Measurements from ENCODE around the gene MAST2. TPM values are rescaled to one million over a fixed set of nuclear protein-coding genes. Genes with fewer than 3 reads are reported as not detected.
"Not testable (repeated sequence)": the region's sequence is repeated elsewhere in the genome, so short reads cannot be mapped to it uniquely, and the experiment has no call there.

MAST2 gene
- total RNA-seq, 2 experiments from 2014 or later: 20.9 to 23.7 TPM

- Mint-ChIP-seq H3K27me3 (no peaks in the 10 kb centered on the region), H3K36me3 (peaks cover 2% of the 10 kb centered on the region), H3K4me1 (no peaks in the 10 kb centered on the region), H3K9me3 (no peaks in the 10 kb centered on the region), H3K27ac (no peak overlapping the region), H3K4me3 (no peak overlapping the region)
- POLR2A ChIA-PET: interaction anchor here (0.6 kb wide), 1 partner anchor 164 kb away, joined by 3 read pairs; no protein-coding TSS in a partner anchor
- ATAC-seq (ENCODE audit: low read depth) (no peak), DNase-seq (no peak)
Observed at GRCh38 chr1:46034601-46035516, 231.4 kb downstream of the MAST2 start.

GRCh38 chr1:46036894-46037839 is 233.8 kb downstream of the MAST2 start:
- DNase-seq (peak; percentile 89), ATAC-seq (ENCODE audit: low read depth) (peak; percentile 75)
- Mint-ChIP-seq H3K27me3 (no peaks in the 10 kb centered on the region), H3K9me3 (no peaks in the 10 kb centered on the region), H3K27ac (no peak overlapping the region), H3K36me3 (no peaks in the 10 kb centered on the region), H3K4me3 (no peak overlapping the region), H3K4me1 (peaks cover 1% of the 10 kb centered on the region)
- POLR2A ChIA-PET: no interaction called here

GRCh38 chr1:46039571-46040052 is 236.2 kb downstream of the MAST2 start:
- ATAC-seq (ENCODE audit: low read depth) (no peak), DNase-seq (no peak)
- Mint-ChIP-seq H3K36me3 (no peaks in the 10 kb centered on the region), H3K9me3 (no peaks in the 10 kb centered on the region), H3K27ac (no peak overlapping the region), H3K4me3 (no peak overlapping the region), H3K4me1 (peaks cover 10% of the 10 kb centered on the region), H3K27me3 (no peaks in the 10 kb centered on the region)
- POLR2A ChIA-PET: no interaction called here

GRCh38 chr1:46041551-46041950 is 238.1 kb downstream of the MAST2 start:
- DNase-seq (no peak), ATAC-seq (ENCODE audit: low read depth) (no peak)
- no peaks in the 10 kb centered on the region for H3K36me3 Mint-ChIP-seq
- H3K4me3 Mint-ChIP-seq: no peak overlapping the region
- peaks cover 10% of the 10 kb centered on the region for H3K4me1 Mint-ChIP-seq
- POLR2A ChIA-PET: no interaction called here
- H3K27ac Mint-ChIP-seq: no peak overlapping the region
- H3K27me3 Mint-ChIP-seq: no peaks in the 10 kb centered on the region
- H3K9me3 Mint-ChIP-seq: no peaks in the 10 kb centered on the region

GRCh38 chr1:46041974-46042373 is 238.6 kb downstream of the MAST2 start:
- POLR2A ChIA-PET: no interaction called here
- Mint-ChIP-seq H3K36me3 (no peaks in the 10 kb centered on the region), H3K9me3 (no peaks in the 10 kb centered on the region), H3K4me3 (no peak overlapping the region), H3K27ac (no peak overlapping the region), H3K27me3 (no peaks in the 10 kb centered on the region), H3K4me1 (peaks cover 10% of the 10 kb centered on the region)
- ATAC-seq (ENCODE audit: low read depth) (no peak), DNase-seq (no peak)

GRCh38 chr1:46043458-46044017 is 240.1 kb downstream of the MAST2 start:
- Mint-ChIP-seq H3K27ac (no peak overlapping the region), H3K4me3 (no peak overlapping the region), H3K9me3 (no peaks in the 10 kb centered on the region), H3K27me3 (peaks cover 2% of the 10 kb centered on the region), H3K36me3 (no peaks in the 10 kb centered on the region), H3K4me1 (peaks cover 10% of the 10 kb centered on the region)
- ATAC-seq (ENCODE audit: low read depth) (peak; percentile 33), DNase-seq (no peak)
- POLR2A ChIA-PET: no interaction called here

- Mint-ChIP-seq H3K4me1 (peaks cover 10% of the 10 kb centered on the region), H3K9me3 (no peaks in the 10 kb centered on the region), H3K27ac (no peak overlapping the region), H3K27me3 (peaks cover 3% of the 10 kb centered on the region), H3K36me3 (no peaks in the 10 kb centered on the region), H3K4me3 (no peak overlapping the region)
- POLR2A ChIA-PET: no interaction called here
- no peak for ATAC-seq (ENCODE audit: low read depth)
- DNase-seq: no peak
Observed at GRCh38 chr1:46044116-46044515, 240.7 kb downstream of the MAST2 start.

- no peak overlapping the region for H3K27ac Mint-ChIP-seq
- H3K27me3 Mint-ChIP-seq: peaks cover 11% of the 10 kb centered on the region
- POLR2A ChIA-PET: interaction anchor here (0.7 kb wide), 1 partner anchor 25 kb away, joined by 3 read pairs; no protein-coding TSS in a partner anchor
- no peaks in the 10 kb centered on the region for H3K4me1 Mint-ChIP-seq
- no peak for DNase-seq
- no peak overlapping the region for H3K4me3 Mint-ChIP-seq
- ATAC-seq (ENCODE audit: low read depth): no peak
- no peaks in the 10 kb centered on the region for H3K9me3 Mint-ChIP-seq
- H3K36me3 Mint-ChIP-seq: no peaks in the 10 kb centered on the region
Observed at GRCh38 chr1:46053734-46054133, 250.3 kb downstream of the MAST2 start.

GRCh38 chr1:46056325-46056724 is 252.9 kb downstream of the MAST2 start:
- no peak overlapping the region for H3K4me3 Mint-ChIP-seq
- H3K27ac Mint-ChIP-seq: no peak overlapping the region
- H3K9me3 Mint-ChIP-seq: peaks cover 4% of the 10 kb centered on the region
- no peaks in the 10 kb centered on the region for H3K4me1 Mint-ChIP-seq
- peaks cover 10% of the 10 kb centered on the region for H3K36me3 Mint-ChIP-seq
- ATAC-seq (ENCODE audit: low read depth): no peak
- H3K27me3 Mint-ChIP-seq: peaks cover 3% of the 10 kb centered on the region
- POLR2A ChIA-PET: no interaction called here
- no peak for DNase-seq

- H3K4me3 Mint-ChIP-seq; POLR2A ChIA-PET; DNase-seq; ATAC-seq (ENCODE audit: low read depth); H3K27me3 Mint-ChIP-seq; H3K4me1 Mint-ChIP-seq; H3K9me3 Mint-ChIP-seq; H3K27ac Mint-ChIP-seq: not testable (repeated sequence)
- peaks cover 13% of the 10 kb centered on the region for H3K36me3 Mint-ChIP-seq
Observed at GRCh38 chr1:46057215-46057614, 253.8 kb downstream of the MAST2 start.

- Mint-ChIP-seq H3K9me3 (peaks cover 4% of the 10 kb centered on the region), H3K36me3 (peaks cover 14% of the 10 kb centered on the region), H3K27me3 (no peaks in the 10 kb centered on the region), H3K4me1 (peaks cover 3% of the 10 kb centered on the region), H3K27ac (no peak overlapping the region), H3K4me3 (no peak overlapping the region)
- ATAC-seq (ENCODE audit: low read depth): no peak
- POLR2A ChIA-PET: no interaction called here
- no peak for DNase-seq
Observed at GRCh38 chr1:46057781-46058180, 254.4 kb downstream of the MAST2 start.

GRCh38 chr1:46058936-46059335 is 255.5 kb downstream of the MAST2 start:
- H3K27ac Mint-ChIP-seq: no peak overlapping the region
- H3K9me3 Mint-ChIP-seq: peaks cover 4% of the 10 kb centered on the region
- H3K36me3 Mint-ChIP-seq: peaks cover 14% of the 10 kb centered on the region
- no peaks in the 10 kb centered on the region for H3K27me3 Mint-ChIP-seq
- POLR2A ChIA-PET: no interaction called here
- H3K4me1 Mint-ChIP-seq: peaks cover 10% of the 10 kb centered on the region
- no peak overlapping the region for H3K4me3 Mint-ChIP-seq
- no peak for ATAC-seq (ENCODE audit: low read depth)
- no peak for DNase-seq

GRCh38 chr1:46061146-46061545 is 257.7 kb downstream of the MAST2 start:
- H3K4me3 Mint-ChIP-seq: no peak overlapping the region
- H3K27me3 Mint-ChIP-seq: no peaks in the 10 kb centered on the region
- peaks cover 4% of the 10 kb centered on the region for H3K9me3 Mint-ChIP-seq
- peaks cover 16% of the 10 kb centered on the region for H3K36me3 Mint-ChIP-seq
- H3K4me1 Mint-ChIP-seq: peaks cover 17% of the 10 kb centered on the region
- ATAC-seq (ENCODE audit: low read depth) (no peak), DNase-seq (no peak)
- no peak overlapping the region for H3K27ac Mint-ChIP-seq
- POLR2A ChIA-PET: no interaction called here
